IMR-90 (cell line): ENCODE data around the gene MAP3K3.

ENCODE experiments used
- CEBPB ChIP-seq: IDR thresholded peaks from 2 replicates; pipeline ENCODE4 v1.6.1; 2012; ENCODE audit warnings: low read depth, low read length, improper control_type of control experiment
- NFE2L2 ChIP-seq: fragments of 150-350 bp; IDR thresholded peaks from 2 replicates; pipeline ENCODE4 v1.6.1; 2016; ENCODE audit warnings: low read depth, mild to moderate bottlenecking, low read length
- POLR2A ChIP-seq: IDR thresholded peaks from 2 replicates; pipeline ENCODE4 v1.6.1; 2012; ENCODE audit warnings: mild to moderate bottlenecking, low read depth, low read length
- RAD21 ChIP-seq: IDR thresholded peaks from 2 replicates; pipeline ENCODE4 v1.6.1; 2012; ENCODE audit warnings: low read length, improper control_type of control experiment
- TF ChIP-seq, protein P1 (sequence below): conservative IDR thresholded peaks from 2 replicates; pipeline ENCODE4 v1.5.1; 2012; ENCODE audit warnings: mild to moderate bottlenecking, low read depth, low read length, improper control_type of control experiment

DNA sequence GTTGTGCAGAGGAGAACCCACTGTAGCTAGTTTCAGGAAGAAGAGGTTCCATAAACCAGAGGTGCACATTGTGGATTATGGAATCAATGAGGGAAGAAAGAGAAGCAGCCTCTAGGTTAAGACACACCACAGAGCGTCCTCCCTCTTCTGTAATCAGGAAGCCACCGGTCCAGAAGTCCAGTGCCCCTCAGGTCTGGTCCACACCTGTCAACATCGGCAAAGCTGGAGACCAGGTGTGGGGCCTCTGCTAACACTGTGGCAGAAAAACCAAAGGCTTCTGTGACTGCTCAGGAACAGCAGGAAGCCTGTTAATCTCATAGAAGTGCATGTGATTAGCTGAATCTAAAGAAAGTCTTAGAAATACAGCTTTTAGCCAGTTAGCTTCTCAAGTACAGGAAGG, 54.4 kb downstream of the MAP3K3 start:
- TF ChIP-seq NFE2L2 (no peak), POLR2A (no peak), RAD21 (no peak), CEBPB (no peak)
- TF ChIP-seq, protein P1, sequence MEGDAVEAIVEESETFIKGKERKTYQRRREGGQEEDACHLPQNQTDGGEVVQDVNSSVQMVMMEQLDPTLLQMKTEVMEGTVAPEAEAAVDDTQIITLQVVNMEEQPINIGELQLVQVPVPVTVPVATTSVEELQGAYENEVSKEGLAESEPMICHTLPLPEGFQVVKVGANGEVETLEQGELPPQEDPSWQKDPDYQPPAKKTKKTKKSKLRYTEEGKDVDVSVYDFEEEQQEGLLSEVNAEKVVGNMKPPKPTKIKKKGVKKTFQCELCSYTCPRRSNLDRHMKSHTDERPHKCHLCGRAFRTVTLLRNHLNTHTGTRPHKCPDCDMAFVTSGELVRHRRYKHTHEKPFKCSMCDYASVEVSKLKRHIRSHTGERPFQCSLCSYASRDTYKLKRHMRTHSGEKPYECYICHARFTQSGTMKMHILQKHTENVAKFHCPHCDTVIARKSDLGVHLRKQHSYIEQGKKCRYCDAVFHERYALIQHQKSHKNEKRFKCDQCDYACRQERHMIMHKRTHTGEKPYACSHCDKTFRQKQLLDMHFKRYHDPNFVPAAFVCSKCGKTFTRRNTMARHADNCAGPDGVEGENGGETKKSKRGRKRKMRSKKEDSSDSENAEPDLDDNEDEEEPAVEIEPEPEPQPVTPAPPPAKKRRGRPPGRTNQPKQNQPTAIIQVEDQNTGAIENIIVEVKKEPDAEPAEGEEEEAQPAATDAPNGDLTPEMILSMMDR: no peak
